Mammary microvascular endothelial cell (primary cell): ENCODE results near the gene GTF2A1L. TPM values are rescaled to one million over a fixed set of nuclear protein-coding genes. Genes with fewer than 3 reads are reported as not detected.

Experiments
- total RNA-seq: library from RNA; depleted of rRNA; stranded (reverse); fragments of >200 nt; gene quantifications from 2 replicates; pipeline ENCODE4 v1.2.3, GENCODE V29; 2015

Gene GTF2A1L, protein sequence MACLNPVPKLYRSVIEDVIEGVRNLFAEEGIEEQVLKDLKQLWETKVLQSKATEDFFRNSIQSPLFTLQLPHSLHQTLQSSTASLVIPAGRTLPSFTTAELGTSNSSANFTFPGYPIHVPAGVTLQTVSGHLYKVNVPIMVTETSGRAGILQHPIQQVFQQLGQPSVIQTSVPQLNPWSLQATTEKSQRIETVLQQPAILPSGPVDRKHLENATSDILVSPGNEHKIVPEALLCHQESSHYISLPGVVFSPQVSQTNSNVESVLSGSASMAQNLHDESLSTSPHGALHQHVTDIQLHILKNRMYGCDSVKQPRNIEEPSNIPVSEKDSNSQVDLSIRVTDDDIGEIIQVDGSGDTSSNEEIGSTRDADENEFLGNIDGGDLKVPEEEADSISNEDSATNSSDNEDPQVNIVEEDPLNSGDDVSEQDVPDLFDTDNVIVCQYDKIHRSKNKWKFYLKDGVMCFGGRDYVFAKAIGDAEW
- 0.60 TPM in 1 of 2 replicates, not detected in the other for total RNA-seq

DNA sequence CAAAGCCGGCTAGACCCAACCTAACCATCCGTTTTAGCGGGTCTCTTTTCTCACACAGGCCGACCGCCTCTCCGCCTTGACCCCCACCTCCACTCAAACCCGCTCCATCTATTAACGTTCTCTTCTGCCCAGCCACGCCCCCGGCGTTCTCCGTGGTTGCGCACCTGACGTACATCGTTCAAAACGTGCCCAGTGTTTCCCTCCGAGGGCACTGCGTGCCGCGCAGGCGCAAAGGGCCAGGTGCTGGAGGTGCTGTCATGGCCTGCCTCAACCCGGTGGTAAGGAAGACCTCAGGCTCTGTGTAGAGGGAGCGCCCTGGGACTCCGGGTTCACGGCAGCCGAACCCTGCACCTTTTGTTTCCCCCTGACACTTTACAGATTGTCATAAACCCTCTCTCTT is at the start of gene GTF2A1L:
Gene GTF2A1L, plus strand, starts transcription at position 239 of the 400 bp plus-strand sequence. Its CDS starts 19 bp downstream, at position 258.

Other genes with a start within 250 kb of the GTF2A1L start
- 8.6 and 13.4 TPM in 2 replicates for gene PPP1R21, start 177.1 kb upstream of the GTF2A1L start, total RNA-seq
- gene STON1, start 87.7 kb upstream of the GTF2A1L start, total RNA-seq: 2.7 and 2.9 TPM in 2 replicates
- not detected in 2 replicates for gene LHCGR, start 137.9 kb downstream of the GTF2A1L start, total RNA-seq